D721Med (cell line): Measurements from ENCODE around the gene PTPRA.

Experiments used
- DNase-seq: peaks from one replicate; pipeline ENCODE4 v3.0.0; 2011; ENCODE audit warnings: low spot score; ENCODE audit not compliant: insufficient read length
- FAIRE-seq: peaks from 2 replicates; lab custom pipeline; 2011; peaks lifted over from hg19 to GRCh38; lab: Jason Lieb, UNC
- TF ChIP-seq, protein P1 (sequence below): IDR thresholded peaks from 2 replicates; pipeline ENCODE4 v1.5.1; 2012; ENCODE audit warnings: mild to moderate bottlenecking, control low read depth; ENCODE audit not compliant: insufficient read depth; ENCODE audit errors: missing control alignments

PTPRA gene

DNA sequence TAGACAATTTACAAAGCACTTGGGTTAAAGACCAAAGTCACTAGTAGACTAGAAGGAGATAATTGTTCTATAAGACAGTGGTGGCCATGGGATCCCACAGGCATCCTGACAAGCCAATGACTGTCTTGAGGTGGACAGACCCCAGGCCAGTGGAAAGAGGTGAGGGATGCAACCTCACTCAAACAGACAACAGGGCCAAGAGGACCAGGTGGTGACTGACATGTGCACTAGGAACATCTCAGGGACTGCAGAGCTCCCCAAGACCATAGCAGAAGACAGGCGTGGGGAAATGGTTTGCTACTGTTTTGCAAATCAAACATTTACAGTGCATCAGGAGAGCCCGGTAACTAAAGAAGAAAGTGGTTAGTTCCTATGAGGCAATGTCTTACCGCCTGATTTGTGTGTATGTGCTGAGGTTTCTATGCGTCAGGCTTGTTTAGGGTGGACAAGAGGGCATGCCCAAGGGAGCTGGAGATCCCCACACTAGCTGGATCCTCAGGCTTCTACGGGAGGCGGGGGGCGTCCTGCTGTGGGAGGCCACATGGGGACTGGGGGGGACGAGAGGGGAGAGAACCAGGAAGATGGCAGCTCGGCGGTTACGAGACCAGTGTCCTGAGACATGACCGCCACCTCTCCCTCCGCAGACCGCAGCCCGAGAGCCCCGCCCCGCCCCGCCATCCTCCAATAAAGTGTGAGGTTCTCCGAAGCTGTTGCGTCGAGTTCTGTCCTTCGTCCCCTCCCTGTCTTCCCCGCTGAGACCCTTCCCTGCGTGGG, 171.9 kb downstream of the PTPRA start:
- peak; percentile 44 for DNase-seq
- FAIRE-seq = no peak

DNA sequence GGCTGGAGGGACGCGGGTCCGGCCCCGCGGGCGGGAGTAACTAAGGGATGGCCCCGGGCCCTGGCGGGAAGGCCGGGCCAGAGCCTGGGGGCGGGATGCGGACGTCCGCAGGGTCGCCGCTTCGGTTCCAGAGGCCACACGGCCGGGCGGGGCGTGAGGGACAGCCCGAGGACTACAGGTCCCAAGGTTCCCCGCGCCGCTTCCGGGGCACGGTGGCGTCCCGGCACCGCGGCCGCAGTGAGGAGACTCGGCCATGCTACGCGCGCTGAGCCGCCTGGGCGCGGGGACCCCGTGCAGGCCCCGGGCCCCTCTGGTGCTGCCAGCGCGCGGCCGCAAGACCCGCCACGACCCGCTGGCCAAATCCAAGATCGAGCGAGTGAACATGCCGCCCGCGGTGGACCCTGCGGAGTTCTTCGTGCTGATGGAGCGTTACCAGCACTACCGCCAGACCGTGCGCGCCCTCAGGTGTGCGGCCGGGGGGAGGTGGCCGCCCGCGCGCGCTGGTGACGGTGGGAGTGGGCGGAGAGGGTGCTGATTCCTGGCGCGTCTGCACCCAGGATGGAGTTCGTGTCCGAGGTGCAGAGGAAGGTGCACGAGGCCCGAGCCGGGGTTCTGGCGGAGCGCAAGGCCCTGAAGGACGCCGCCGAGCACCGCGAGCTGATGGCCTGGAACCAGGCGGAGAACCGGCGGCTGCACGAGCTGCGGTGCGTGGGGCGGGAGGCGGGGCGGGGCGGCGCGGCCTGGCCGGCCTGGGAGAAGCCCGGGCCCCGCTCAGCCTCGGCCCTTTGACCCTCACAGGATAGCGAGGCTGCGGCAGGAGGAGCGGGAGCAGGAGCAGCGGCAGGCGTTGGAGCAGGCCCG, 172.8 kb downstream of the PTPRA start, which contains the start of gene MRPS26:
TSS of gene MRPS26 (plus strand) at position 237 of the 861 bp plus-strand sequence. CDS start at position 254, 17 bp downstream.
- DNase-seq (peak; percentile 63), FAIRE-seq (no peak)
- TF ChIP-seq, protein P1, sequence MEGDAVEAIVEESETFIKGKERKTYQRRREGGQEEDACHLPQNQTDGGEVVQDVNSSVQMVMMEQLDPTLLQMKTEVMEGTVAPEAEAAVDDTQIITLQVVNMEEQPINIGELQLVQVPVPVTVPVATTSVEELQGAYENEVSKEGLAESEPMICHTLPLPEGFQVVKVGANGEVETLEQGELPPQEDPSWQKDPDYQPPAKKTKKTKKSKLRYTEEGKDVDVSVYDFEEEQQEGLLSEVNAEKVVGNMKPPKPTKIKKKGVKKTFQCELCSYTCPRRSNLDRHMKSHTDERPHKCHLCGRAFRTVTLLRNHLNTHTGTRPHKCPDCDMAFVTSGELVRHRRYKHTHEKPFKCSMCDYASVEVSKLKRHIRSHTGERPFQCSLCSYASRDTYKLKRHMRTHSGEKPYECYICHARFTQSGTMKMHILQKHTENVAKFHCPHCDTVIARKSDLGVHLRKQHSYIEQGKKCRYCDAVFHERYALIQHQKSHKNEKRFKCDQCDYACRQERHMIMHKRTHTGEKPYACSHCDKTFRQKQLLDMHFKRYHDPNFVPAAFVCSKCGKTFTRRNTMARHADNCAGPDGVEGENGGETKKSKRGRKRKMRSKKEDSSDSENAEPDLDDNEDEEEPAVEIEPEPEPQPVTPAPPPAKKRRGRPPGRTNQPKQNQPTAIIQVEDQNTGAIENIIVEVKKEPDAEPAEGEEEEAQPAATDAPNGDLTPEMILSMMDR = no peak

More for the DNA sequence above, 171.9 kb downstream of the PTPRA start:
- TF ChIP-seq, protein P1 = no peak

DNA sequence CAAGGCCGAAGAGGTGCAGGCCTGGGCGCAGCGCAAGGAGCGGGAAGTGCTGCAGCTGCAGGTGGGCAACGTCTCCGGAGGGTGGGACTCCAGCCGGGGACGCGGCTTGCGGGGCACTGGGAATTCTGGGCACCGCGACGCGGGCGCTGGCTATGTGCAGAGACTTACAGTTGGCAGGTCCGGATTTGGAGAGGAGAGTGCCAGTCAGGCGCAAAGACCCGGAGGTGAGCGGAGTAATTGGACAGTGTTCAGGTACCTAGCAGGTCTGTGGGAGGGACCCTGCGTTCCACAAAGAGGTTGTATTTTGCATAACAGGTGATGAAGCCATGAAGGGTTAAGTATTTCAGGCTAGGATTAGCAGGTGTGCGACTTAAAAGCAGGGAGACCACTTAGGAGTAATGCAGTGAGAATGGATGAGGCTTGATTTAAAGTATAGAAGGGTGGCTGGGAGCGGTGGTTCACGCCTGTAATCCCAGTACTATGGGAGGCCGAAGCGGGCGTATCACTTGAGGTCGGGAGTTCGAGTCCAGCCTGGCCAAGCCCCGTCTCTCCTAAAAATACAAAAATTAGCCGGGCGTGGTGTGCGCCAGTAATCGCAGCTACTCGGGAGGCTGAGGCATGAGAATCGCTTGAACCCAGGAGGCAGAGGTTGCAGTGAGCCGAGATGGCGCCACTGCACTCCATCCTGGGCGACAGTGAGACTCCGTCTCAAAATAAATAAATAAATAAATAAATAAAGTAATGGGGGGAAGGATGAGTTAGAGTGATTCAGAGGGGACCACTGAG, 173.6 kb downstream of the PTPRA start:
- no peak for DNase-seq
- TF ChIP-seq, protein P1 = no peak
- FAIRE-seq = no peak

DNA sequence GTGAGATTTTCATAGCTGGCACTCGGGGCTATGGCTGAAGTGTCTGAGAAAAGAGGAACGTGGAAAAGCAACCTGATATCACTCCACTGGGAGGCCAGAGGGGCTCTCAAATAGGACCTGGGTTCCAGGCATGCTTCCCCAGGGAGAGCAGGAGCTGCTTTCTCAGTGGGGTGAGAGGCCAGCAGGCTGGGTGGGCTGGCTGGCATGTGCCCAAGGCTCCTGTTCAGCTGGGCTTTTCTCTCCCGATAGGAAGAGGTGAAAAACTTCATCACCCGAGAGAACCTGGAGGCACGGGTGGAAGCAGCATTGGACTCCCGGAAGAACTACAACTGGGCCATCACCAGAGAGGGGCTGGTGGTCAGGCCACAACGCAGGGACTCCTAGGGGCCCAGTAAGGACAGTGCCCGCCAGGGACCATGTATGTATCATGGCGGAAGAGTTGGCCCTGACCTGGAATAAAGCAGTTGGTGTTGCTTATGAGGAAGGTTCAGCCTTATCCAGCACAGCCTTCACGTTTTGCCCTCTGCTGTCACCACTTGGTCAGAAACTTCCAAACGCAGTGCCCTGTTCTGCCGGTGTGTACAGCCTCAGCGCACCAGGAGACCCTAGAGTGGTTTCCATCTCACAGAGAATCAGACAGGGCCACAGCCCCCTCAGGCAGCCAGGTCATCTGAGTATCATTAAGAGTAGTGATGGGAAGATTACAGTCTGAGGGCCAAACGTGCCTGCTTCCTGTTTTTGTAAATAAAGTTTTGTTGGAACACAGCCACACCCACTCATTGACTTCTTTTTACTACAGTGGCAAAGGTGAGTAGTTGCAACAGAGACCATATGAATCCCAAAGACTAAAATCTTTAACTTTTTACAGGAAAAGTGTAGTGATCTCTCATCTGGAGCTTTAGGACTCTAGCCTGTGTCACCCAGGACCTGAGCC, 174.5 kb downstream of the PTPRA start:
- FAIRE-seq = no peak
- TF ChIP-seq, protein P1 = no peak
- DNase-seq = no peak

DNA sequence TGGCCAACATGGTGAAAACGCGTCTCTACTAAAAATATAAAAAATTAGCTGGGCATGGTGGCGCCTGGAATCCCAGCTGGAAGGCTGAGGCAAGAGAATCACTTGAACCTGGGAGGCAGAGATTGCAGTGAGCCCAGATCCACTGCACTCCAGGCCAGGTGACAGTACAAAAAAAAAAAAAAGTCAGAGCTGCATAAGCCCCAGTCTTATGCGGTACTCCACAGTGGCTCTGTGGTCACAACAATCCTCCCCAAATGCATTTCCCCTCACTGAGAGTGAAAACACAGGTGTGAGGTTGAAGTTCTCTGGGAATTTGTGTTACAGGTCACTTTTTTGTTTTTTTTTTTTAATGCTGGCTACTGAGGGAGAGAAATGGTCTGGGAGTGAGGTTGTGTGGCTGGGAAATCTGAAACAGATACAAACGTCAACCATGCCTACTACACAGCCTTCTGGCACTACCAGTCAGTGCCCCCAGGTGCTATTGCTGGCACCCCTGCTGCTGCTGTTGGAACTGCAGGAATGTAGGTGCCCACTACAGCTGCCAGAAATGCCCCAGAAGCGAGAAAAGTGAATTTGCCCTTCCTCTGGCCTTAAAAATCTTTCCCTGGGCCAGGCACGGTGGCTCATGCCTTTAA, 178.2 kb downstream of the PTPRA start:
- DNase-seq = no peak
- no peak for FAIRE-seq

More for the DNA sequence above, 178.2 kb downstream of the PTPRA start:
- TF ChIP-seq, protein P1 = no peak
